Endometrial microvascular endothelial cells (primary cell): Measurements from ENCODE around the gene HIP1R. TPM values are rescaled to one million over a fixed set of nuclear protein-coding genes. Genes with fewer than 3 reads are reported as not detected.
"Not testable (repeated sequence)": the region's sequence is repeated elsewhere in the genome, so short reads cannot be mapped to it uniquely, and the experiment has no call there.

Experiments
- in situ Hi-C: cut with HindIII; loops from 2 replicates; pipeline ENCODE4 v1.10.0; 2017; ENCODE audit warnings: low sequenced_read_pairs, low pct_unique_long_range_greater_than_20kb; ENCODE audit errors: inconsistent ontology term
- total RNA-seq: library from RNA; depleted of rRNA; stranded (reverse); fragments of >200 nt; gene quantifications from one replicate; pipeline ENCODE4 v1.2.3, GENCODE V29; 2015; ENCODE audit errors: inconsistent ontology term

The HIP1R gene
- total RNA-seq, 1 donor from 2014 or later: 81.0 TPM

GRCh38 chr12:122886161-122886560 lies 50.9 kb downstream of the HIP1R start:
- in situ Hi-C loops: no loop called here

DNA sequence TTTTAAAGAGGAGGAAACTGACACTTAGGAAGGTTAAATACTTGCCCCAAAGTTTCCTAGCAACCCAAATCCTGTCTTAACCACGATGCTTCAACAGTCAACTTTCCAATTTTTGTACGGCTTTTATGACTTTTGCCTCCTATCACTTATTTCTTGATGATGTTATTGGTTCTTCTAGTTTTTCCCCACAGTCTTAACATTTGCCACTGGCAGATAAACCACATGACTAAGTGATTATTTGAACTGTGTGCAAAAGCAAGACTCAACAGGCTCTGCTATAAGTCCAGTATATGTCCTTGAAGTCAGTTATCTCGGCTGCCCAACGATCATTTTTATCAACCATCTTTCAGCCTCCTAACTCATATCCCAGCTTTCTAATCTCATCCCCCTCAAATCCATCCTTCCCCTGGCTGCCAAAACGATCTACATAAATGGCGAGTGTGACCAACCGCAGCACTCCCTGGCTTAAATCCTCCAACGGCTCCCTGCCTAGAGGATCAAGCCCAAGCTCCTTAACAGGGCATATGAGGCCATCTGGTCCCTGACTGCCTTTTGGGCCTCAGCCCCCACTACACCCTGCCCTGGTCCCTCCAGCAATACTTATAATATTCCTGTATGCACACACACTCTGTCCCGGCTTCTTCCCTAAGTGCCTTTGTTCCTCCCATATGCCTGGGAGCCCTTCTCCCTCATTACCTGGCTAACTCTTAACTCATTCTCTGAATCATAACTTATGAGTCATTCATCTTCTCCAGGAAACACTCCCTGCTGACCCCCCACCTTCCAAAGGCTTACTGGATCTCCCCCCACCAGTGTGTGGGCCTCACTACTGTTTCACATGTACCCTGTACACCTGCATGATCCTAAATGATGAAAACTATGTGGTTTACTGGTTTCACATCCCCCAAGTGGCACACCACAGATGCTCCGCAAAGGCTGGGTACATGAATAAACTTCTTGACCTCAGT lies 51.9 kb downstream of the HIP1R start:
- in situ Hi-C loops: no loop called here

DNA sequence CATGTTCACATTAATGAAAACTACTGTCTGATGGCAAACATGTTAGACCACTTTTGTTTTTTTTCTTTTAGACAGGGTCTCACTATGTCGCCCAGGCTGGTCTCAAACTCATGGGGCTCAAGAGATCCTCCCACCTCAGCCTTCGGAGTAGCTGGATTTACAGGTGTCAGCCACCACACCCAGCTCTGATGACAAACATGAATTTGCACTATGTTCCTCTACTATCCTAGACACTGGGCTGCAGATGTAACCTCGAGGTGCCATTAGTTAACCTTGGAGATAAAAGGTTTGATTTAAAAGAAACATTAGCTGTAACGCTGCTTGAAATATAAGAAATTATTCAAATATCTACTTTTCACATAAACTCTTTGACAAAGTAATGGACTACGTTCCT lies 52.6 kb downstream of the HIP1R start:
- in situ Hi-C loops: no loop called here

GRCh38 chr12:122888232-122888752 lies 53.0 kb downstream of the HIP1R start:
- in situ Hi-C loops: no loop called here

GRCh38 chr12:122889761-122890520 lies 54.7 kb downstream of the HIP1R start:
- in situ Hi-C loops: no loop called here

DNA sequence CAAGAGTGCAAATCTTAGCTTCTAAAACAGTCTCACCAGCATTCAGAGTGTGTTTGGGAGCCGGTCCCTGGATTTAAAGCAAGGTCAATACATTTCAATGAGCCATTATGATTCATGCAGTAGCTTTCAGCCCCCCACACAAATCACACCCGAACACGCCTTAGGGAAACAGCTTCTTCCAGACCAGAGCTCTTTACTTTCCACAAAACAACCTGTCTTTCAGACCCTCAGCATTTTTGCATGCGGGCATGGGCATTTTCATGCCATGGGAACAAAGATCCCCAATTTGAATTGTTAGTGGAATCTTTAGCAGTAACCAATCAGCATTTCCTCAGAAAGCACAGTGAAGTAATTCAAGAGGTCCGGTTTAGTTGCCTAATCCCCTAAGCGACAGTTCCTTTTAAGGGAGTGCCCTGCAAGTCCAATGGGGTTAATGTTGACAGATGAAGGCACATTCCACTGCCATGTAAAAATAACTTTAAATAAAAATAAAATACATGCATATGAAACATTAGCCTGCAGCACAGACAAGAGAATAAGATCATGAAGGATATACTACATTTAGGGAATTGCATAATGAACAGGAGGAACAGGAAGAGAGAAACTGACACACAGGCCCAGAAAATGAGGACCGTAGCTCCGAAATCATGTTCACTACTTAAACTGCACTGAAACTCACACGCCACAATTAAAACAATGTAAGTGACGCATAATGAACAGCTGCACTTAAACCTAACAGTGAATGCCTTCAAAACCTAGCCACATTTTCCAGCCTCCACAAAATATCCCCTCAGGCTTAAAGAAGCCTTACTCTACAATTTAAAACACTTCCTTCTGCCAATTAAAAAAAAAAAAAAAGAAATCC lies 56.6 kb downstream of the HIP1R start:
- in situ Hi-C loops: no loop called here

DNA sequence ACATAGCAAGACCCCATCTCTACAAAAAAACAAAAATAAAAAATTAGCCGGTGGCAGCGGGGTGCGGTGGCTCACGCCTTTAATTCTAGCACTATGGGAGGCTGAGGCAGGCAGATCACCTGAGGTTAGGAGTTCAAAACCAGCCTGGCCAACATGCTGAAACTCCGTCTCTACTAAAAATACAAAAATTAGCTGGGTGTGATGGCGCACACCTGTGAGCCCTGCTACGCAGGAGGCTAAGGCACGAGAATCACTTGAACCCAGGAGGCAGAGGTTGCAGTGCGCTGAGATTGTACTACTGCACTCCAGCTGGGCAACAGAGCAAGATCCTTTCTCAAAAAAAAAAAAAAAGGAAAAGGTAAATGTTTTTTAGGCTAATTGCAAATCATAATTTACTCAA lies 57.5 kb downstream of the HIP1R start:
- in situ Hi-C loops: not testable (repeated sequence)

GRCh38 chr12:122893208-122894153 lies 58.2 kb downstream of the HIP1R start:
- in situ Hi-C loops: no loop called here

GRCh38 chr12:122894193-122895121 lies 59.2 kb downstream of the HIP1R start:
- in situ Hi-C loops: no loop called here

- in situ Hi-C loops: no loop called here
Observed at GRCh38 chr12:122895320-122895703, 60.1 kb downstream of the HIP1R start.

GRCh38 chr12:122895704-122896636 lies 60.7 kb downstream of the HIP1R start, which contains the start of gene VPS37B:
Gene VPS37B (minus strand): TSS chr12:122896124. CDS start chr12:122896062, 62 bp downstream.
- in situ Hi-C loops: no loop called here

- in situ Hi-C loops: no loop called here
Observed at GRCh38 chr12:122896662-122897061, 61.4 kb downstream of the HIP1R start.

DNA sequence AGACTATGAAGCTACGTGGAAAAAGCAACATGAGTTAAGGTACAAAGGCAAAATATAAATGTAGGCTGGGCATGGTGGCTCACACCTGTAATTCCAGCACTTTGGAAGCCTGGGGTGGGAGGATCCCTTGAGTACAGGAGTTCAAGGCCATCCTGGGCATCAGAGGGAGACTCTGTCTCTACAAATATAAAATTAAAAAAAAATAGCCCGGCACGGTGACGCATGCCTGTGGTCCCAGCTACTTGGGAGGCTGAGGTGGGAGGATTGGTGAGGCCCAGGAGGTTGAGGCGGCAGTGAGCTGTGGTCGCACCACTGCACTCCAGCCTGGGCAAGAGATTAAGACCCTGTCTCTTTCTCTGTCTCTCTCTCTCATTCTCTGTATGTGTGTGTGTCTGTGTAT lies 64.6 kb downstream of the HIP1R start:
- in situ Hi-C loops: no loop called here

DNA sequence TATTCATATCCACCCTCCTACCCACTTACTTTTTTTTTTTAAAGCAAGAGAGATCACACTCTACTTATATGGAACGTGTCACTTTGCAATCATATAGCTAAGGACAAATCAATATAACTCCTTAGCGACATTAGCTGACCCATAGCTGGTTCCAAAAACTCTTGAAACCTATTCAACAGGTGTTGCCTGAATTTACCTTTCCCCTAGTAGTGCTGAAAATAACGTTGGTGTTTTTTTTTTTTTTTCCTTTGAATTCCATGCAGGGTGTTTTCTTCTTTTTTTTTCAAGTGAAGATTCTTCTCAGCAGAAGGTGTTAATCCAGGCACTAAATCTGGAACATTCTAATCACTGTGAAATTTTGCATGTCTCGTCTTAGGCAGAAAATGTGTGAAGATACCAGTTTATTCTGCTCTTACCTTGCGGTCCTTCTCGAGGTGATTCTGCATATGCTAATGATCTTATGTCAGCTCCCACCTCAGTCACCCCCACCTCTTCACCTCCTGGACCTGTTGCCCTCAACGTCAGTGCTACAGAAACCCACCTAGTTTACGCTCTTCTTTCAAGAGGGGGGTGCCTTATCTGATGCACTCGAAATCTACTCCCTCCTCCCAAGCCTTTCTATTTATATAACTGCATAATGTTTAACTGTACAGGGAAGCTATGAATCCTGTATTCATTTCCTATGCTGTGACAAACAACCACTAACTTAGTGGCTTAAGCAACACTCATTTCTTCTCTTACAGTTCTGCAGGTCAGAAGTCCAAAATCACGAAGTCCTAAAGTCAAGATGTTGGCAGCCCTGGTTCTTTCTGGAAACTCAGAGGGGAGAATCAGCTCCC lies 67.8 kb downstream of the HIP1R start:
- in situ Hi-C loops: no loop called here

DNA sequence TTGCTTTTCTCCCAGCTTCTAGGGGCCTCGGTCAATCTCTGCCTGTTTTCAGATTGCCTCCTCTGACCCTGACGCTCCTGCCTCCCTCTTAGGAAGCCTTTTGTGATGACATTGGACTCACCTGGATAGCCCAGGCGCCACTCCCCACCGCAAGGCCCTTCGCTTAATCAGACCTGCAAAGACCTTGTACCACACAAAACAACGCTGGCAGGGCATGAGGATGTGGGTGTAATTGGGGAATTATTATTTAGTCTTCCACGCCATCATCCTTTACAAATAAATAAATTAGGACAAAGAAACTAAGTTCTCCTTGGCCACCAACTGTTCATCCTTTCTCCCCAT lies 68.4 kb downstream of the HIP1R start:
- in situ Hi-C loops: no loop called here
